HG02943 (cell line): ENCODE measurements around the gene ACOX3.
A peak's percentile ranks its signal among the peaks of the same experiment; 100 is the strongest.
"Not testable (repeated sequence)": the region's sequence is repeated elsewhere in the genome, so short reads cannot be mapped to it uniquely, and the experiment has no call there.

Experiments
- ATAC-seq: cut with Tn5 transposase; IDR thresholded peaks from one replicate; pipeline ENCODE4 v1.9.1; 2021; ENCODE audit warnings: mild to moderate bottlenecking, low read depth, moderate library complexity; ENCODE audit not compliant: unreplicated experiment

Gene ACOX3

GRCh38 chr4:8440492-8441311, at the start of gene ACOX3, which contains the start of gene TRMT44:
Gene ACOX3, minus strand, starts transcription at chr4:8440723. Its CDS starts 24,202 bp downstream, at chr4:8416521.
Gene TRMT44, plus strand, starts transcription at chr4:8440777. Its CDS starts 46 bp downstream, at chr4:8440823.
- peak; percentile 81 for ATAC-seq

- no peak for ATAC-seq
Observed at GRCh38 chr4:8488791-8489369, 48.4 kb upstream of the ACOX3 start.

DNA sequence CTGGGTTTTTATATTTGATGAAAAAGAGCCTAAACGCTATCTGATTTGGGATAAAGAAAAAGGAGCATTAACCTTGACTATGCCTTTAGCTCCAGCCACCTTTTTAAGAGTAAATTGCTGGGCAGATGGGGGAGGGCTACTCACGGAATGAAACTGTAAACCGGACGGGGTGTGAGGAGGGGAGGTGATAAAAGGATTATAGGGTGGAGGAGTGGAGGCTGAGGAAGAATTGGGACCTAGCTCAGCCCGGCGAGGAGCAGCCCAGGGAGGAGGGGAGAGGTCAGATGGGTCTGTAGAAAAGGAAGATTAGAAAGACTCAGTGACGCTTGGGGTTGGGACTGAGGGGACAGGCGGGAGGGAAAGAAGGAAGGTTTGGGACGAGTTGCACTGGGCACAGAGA, 46.1 kb upstream of the ACOX3 start:
- not testable (repeated sequence) for ATAC-seq

DNA sequence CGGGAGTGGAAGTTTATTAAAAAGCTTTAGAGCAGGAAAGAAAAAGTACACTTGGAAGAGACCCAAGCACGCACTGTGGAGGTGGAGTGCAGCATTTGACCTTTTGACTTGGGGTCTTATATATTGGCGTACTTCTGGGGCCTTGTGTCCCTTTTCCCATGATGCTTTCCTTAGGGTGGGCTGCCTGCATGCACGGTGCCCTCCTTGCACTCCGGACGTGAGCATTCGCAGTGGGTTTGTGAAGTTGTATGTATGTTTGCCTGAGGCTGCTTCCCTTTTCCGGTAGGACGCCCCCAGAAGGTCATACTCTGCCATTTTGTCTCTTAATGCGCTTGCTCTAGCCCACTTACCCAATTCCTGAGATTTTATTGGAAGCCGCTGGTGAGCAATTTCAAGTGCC, 39.7 kb upstream of the ACOX3 start:
- no peak for ATAC-seq

GRCh38 chr4:8478801-8479744, 38.5 kb upstream of the ACOX3 start:
- ATAC-seq, result no peak

- ATAC-seq, result no peak
Observed at GRCh38 chr4:8478371-8478770, 37.8 kb upstream of the ACOX3 start.

GRCh38 chr4:8477676-8478075, 37.2 kb upstream of the ACOX3 start:
- ATAC-seq, result no peak

DNA sequence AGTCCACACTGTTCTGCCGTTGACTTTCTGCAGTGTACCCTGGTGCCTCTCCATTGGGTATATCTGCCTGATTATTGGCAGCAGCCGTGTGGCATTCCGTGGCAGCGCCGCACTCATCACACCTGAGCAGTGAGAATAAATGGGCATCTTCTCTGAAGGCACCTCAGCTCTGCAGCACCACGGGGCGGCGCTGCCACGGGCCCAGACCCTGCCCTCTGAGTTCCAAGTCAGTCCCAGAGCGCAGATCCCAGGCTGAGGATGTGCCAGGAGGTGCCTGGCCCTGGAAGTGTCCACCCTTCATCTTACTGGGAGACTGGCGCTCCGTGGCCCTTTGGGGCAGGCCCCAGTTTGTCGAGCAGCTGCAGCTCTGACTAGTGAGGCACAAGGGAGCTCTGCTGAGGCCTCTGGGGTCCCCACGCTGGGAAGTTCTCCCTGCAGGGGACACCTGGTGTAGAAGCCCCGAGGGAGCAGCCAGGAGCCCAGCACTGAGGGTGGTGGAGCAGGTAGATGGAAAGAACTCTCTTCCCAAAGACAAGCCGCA, 36.6 kb upstream of the ACOX3 start:
- no peak for ATAC-seq

DNA sequence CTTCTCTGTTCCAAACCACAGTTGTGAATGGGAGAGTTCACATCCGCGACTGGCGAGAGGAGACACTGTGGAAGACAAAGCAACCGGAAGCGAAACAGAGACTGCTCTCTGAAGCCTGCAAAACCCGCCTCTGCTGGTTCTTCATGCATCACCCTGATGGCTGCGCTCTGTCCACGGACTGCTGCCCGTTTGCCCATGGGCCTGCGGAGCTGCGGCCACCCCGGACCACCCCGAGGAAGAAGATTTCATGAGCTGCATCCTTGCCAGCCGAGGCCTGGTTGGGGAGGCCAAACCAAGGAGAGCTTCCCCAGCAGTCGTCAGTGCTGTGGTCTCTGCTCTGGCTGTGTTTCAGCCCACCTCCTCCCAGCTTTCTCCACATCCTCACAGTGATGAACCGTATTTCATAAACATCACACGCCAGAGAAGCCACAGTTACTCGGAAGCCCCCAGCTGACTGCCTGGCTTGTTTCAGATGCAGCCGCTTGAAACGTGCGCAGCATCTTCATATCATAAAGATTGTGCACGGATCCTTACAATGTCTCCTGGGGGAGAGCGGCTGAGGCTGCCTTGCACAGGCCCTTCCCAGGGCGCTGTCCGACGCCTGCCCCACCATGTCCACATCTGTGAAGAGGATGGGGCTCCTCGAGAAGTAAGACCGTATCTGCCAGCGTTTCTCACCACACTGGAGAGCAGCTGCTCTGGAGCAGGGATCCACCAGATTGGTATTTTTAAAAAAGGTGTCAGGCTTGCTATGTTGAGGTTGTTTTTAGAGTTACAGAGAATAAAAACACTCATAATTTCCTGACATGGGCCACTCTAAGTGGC, 35.4 kb upstream of the ACOX3 start:
- ATAC-seq, result no peak

DNA sequence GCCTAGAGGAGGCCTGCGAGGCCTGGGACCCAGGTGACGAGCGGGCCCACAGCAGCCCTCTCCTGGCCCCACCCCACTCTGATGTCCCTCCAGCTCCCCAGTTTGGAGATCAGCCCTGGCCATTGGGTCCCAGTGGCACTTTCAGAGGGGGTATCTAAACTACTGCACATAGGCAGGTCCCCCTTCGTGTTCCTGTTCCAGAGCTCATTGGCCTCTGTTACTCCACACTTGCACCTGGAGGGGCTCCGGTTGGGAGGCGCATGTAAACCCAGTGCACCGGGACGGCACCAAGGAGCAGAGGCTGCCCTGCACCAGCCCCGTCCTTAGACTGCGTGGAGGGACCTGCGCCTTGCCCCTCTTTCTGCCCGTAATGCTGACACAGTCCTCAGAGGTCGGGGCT, 34.3 kb upstream of the ACOX3 start:
- no peak for ATAC-seq

GRCh38 chr4:8473920-8474590, 33.5 kb upstream of the ACOX3 start:
- no peak for ATAC-seq

DNA sequence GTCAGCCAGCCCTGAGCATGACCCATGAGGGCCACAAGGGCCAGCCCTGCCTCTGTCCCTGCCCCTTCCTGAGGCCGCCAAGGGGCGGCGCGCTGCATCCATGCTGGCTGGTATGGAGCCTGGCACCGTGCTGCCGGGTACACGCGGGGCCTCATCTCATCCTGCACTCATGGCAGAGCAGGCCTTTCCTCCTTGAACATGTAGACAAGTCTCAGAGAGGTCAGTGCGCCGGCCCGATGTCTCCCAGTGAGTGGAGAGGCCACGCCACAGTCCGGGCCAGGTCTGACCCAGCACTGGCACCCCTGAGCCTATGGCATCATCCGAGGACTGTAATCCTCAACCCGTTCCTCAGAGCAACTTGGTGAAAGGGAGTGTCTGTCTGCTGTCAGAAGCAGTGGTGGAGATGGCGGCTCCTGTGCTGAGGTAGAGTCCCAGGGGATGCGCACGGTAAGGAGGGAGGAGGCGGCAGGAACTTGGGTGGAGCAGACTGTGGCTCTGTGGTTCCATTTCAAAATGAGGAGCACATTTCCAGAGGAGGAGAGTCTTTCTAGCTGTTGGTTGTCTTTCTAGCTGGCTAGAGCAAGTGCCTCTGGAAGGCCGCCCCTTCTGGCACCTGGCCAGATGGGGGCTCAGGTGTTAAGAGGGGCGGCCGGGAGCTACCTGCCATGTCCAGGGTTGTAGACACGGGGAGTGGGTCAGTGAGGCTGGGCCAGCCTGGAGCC, 32.8 kb upstream of the ACOX3 start:
- ATAC-seq, result no peak

GRCh38 chr4:8472689-8473197, 32.2 kb upstream of the ACOX3 start:
- ATAC-seq, result no peak

DNA sequence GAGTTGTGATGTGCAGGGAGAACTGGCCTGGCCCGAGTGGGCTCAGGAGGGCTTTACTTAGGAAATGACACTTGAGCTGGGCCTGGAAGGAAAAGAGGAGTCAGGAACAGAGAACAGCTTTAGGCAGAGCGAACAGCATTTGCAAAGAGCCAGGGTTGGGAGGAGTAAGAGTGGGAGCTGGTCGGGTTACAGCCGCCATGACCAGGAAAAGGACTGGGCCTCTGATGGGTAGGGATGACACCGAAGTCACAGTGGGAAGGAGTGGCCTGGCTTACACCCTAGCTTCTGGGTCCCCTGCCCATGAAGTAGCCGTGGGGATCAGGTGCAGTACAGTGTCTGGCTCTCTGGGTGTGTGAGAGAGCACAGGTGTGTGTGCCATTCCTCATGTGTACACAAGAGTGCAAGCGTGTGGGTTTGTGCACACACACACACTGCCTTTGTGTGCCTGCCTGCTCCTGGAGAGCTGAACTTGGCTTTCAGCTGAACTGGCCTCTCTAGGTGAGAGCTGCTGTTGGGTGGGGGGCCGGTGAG, 31.7 kb upstream of the ACOX3 start:
- no peak for ATAC-seq

- no peak for ATAC-seq
Observed at GRCh38 chr4:8471211-8471875, 30.8 kb upstream of the ACOX3 start.

GRCh38 chr4:8470451-8471024, 30.0 kb upstream of the ACOX3 start:
- no peak for ATAC-seq

GRCh38 chr4:8469550-8469949, 29.0 kb upstream of the ACOX3 start:
- ATAC-seq, result no peak
